Activated naive CD4-positive, alpha-beta T cell treated with anti-CD3 and anti-CD28 coated beads for 36 hours (primary cell): ENCODE results near the gene AMBRA1. TPM values are rescaled to one million over a fixed set of nuclear protein-coding genes. Genes with fewer than 3 reads are reported as not detected.

Experiments
- CTCF ChIA-PET: fragments of 350-600 bp; sonication (Branson Sonifier 250); formaldehyde crosslinking; loops from one replicate; lab custom pipeline; 2021; ENCODE audit warnings: antibody characterized with exemption; lab: Charles Lee
- DNase-seq: peaks from one replicate; pipeline ENCODE4 v3.0.0-alpha.2; 2020
- H3K27ac Mint-ChIP-seq: one replicate; pipeline ENCODE4 v1.8.0; 2021; ENCODE audit warnings: mild to moderate bottlenecking, mixed read lengths
- H3K27me3 Mint-ChIP-seq: one replicate; pipeline ENCODE4 v1.8.0; 2021; ENCODE audit warnings: low read depth, mixed read lengths
- H3K36me3 Mint-ChIP-seq: one replicate; pipeline ENCODE4 v1.8.0; 2021; ENCODE audit warnings: low read depth, mixed read lengths
- H3K4me1 Mint-ChIP-seq: one replicate; pipeline ENCODE4 v1.8.0; 2021; ENCODE audit warnings: low read depth, mixed read lengths
- H3K4me3 Mint-ChIP-seq: one replicate; pipeline ENCODE4 v1.8.0; 2021; ENCODE audit warnings: mild to moderate bottlenecking, moderate library complexity, mixed read lengths
- H3K9me3 Mint-ChIP-seq: one replicate; pipeline ENCODE4 v1.8.0; 2021; ENCODE audit warnings: mixed read lengths
- intact Hi-C: fragments of 100-400 bp; cut with micrococcal nuclease; formaldehyde crosslinking; loops from one replicate; pipeline ENCODE4 v1.15.1; 2023
- total RNA-seq, 2 experiments: library from RNA; stranded (reverse); gene quantifications; one replicate each; pipeline ENCODE4 v1.2.3, GENCODE V29; 2021

Gene AMBRA1
- total RNA-seq, 2 experiments from 2014 or later = 19.0 to 23.1 TPM

- H3K27me3 Mint-ChIP-seq = no peaks in the 10 kb centered on the region
- peak; percentile 52 for DNase-seq
- H3K4me3 Mint-ChIP-seq = peak overlapping the region; percentile 75
- CTCF ChIA-PET = interaction anchor here (0.6 to 2.2 kb wide), 3 partner anchors 10 to 58 kb away, joined by 3 to 11 read pairs (median 3); no protein-coding TSS in a partner anchor
- intact Hi-C loops = loop anchor here (1.0 kb wide), 2 partner anchors 33 to 57 kb away; partner anchors contain the start of genes ATG13 and HARBI1
- peak overlapping the region; percentile 82 for H3K27ac Mint-ChIP-seq
- H3K4me1 Mint-ChIP-seq = peaks cover 61% of the 10 kb centered on the region
- H3K9me3 Mint-ChIP-seq = no peaks in the 10 kb centered on the region
- no peaks in the 10 kb centered on the region for H3K36me3 Mint-ChIP-seq
These were observed 33.4 kb downstream of the AMBRA1 start for GRCh38 chr11:46560300-46560991.

GRCh38 chr11:46559815-46560214, 34.0 kb downstream of the AMBRA1 start:
- Mint-ChIP-seq H3K27ac (peak overlapping the region; percentile 82), H3K4me1 (peaks cover 64% of the 10 kb centered on the region), H3K27me3 (no peaks in the 10 kb centered on the region), H3K4me3 (no peak overlapping the region), H3K9me3 (no peaks in the 10 kb centered on the region), H3K36me3 (no peaks in the 10 kb centered on the region)
- CTCF ChIA-PET = interaction anchor here (1.0 kb wide), 1 partner anchor 11 kb away, joined by 3 read pairs; no protein-coding TSS in a partner anchor
- no peak for DNase-seq
- intact Hi-C loops = loop anchor here (1.0 kb wide), 2 partner anchors 33 to 57 kb away; partner anchors contain the start of genes ATG13 and HARBI1

- intact Hi-C loops = no loop called here
- Mint-ChIP-seq H3K27me3 (no peaks in the 10 kb centered on the region), H3K9me3 (no peaks in the 10 kb centered on the region), H3K4me1 (peaks cover 66% of the 10 kb centered on the region), H3K4me3 (no peak overlapping the region), H3K36me3 (no peaks in the 10 kb centered on the region), H3K27ac (no peak overlapping the region)
- CTCF ChIA-PET = interaction anchor here (0.6 to 1.0 kb wide), 2 partner anchors 10 to 61 kb away, joined by 3 to 4 read pairs; no protein-coding TSS in a partner anchor
- no peak for DNase-seq
These were observed 36.1 kb downstream of the AMBRA1 start for GRCh38 chr11:46557684-46558151.

GRCh38 chr11:46555267-46556054, 38.4 kb downstream of the AMBRA1 start:
- H3K36me3 Mint-ChIP-seq = no peaks in the 10 kb centered on the region
- no peak for DNase-seq
- intact Hi-C loops = no loop called here
- no peaks in the 10 kb centered on the region for H3K9me3 Mint-ChIP-seq
- H3K27me3 Mint-ChIP-seq = no peaks in the 10 kb centered on the region
- H3K27ac Mint-ChIP-seq = no peak overlapping the region
- CTCF ChIA-PET = interaction anchor here (0.7 to 1.3 kb wide), 2 partner anchors 63 to 150 kb away, joined by 3 to 4 read pairs; no protein-coding TSS in a partner anchor
- no peak overlapping the region for H3K4me3 Mint-ChIP-seq
- peaks cover 51% of the 10 kb centered on the region for H3K4me1 Mint-ChIP-seq

GRCh38 chr11:46554213-46555147, 39.3 kb downstream of the AMBRA1 start:
- H3K4me1 Mint-ChIP-seq = peaks cover 42% of the 10 kb centered on the region
- no peak for DNase-seq
- CTCF ChIA-PET = interaction anchor here (0.6 to 1.3 kb wide), 3 partner anchors 64 to 1003 kb away, joined by 3 to 4 read pairs (median 3); no protein-coding TSS in a partner anchor
- intact Hi-C loops = no loop called here
- no peak overlapping the region for H3K27ac Mint-ChIP-seq
- no peaks in the 10 kb centered on the region for H3K27me3 Mint-ChIP-seq
- H3K9me3 Mint-ChIP-seq = no peaks in the 10 kb centered on the region
- H3K4me3 Mint-ChIP-seq = no peak overlapping the region
- no peaks in the 10 kb centered on the region for H3K36me3 Mint-ChIP-seq

GRCh38 chr11:46553814-46554212, 40.0 kb downstream of the AMBRA1 start:
- no peak overlapping the region for H3K4me3 Mint-ChIP-seq

GRCh38 chr11:46551261-46551660, 42.6 kb downstream of the AMBRA1 start:
- DNase-seq = no peak
- Mint-ChIP-seq H3K4me1 (peaks cover 24% of the 10 kb centered on the region), H3K27me3 (no peaks in the 10 kb centered on the region), H3K36me3 (no peaks in the 10 kb centered on the region), H3K27ac (no peak overlapping the region), H3K9me3 (no peaks in the 10 kb centered on the region), H3K4me3 (no peak overlapping the region)
- CTCF ChIA-PET = interaction anchor here (0.7 kb wide), 1 partner anchor 67 kb away, joined by 3 read pairs; no protein-coding TSS in a partner anchor
- intact Hi-C loops = no loop called here

More at GRCh38 chr11:46553814-46554212, 40.0 kb downstream of the AMBRA1 start:
- Mint-ChIP-seq H3K36me3 (no peaks in the 10 kb centered on the region), H3K27ac (no peak overlapping the region), H3K9me3 (no peaks in the 10 kb centered on the region), H3K27me3 (no peaks in the 10 kb centered on the region), H3K4me1 (peaks cover 36% of the 10 kb centered on the region)
- intact Hi-C loops = no loop called here
- CTCF ChIA-PET = interaction anchor here (0.6 to 0.8 kb wide), 2 partner anchors 64 to 1002 kb away, joined by 3 to 4 read pairs; no protein-coding TSS in a partner anchor
- DNase-seq = no peak

- peaks cover 19% of the 10 kb centered on the region for H3K36me3 Mint-ChIP-seq
- intact Hi-C loops = no loop called here
- CTCF ChIA-PET = interaction anchor here (0.6 to 1.3 kb wide), 5 partner anchors 10 to 109 kb away, joined by 3 to 5 read pairs (median 4); no protein-coding TSS in a partner anchor
- no peak overlapping the region for H3K27ac Mint-ChIP-seq
- H3K4me3 Mint-ChIP-seq = no peak overlapping the region
- DNase-seq = no peak
- H3K4me1 Mint-ChIP-seq = no peaks in the 10 kb centered on the region
- no peaks in the 10 kb centered on the region for H3K27me3 Mint-ChIP-seq
- H3K9me3 Mint-ChIP-seq = no peaks in the 10 kb centered on the region
These were observed 46.2 kb downstream of the AMBRA1 start for GRCh38 chr11:46547579-46547978.

- no peak for DNase-seq
- no peaks in the 10 kb centered on the region for H3K4me1 Mint-ChIP-seq
- H3K9me3 Mint-ChIP-seq = no peaks in the 10 kb centered on the region
- H3K27me3 Mint-ChIP-seq = no peaks in the 10 kb centered on the region
- CTCF ChIA-PET = interaction anchor here (1.1 to 1.7 kb wide), 2 partner anchors 53 to 155 kb away, joined by 3 to 7 read pairs; no protein-coding TSS in a partner anchor
- peaks cover 24% of the 10 kb centered on the region for H3K36me3 Mint-ChIP-seq
- H3K27ac Mint-ChIP-seq = no peak overlapping the region
- no peak overlapping the region for H3K4me3 Mint-ChIP-seq
- intact Hi-C loops = no loop called here
These were observed 50.3 kb downstream of the AMBRA1 start for GRCh38 chr11:46543564-46543963.

GRCh38 chr11:46541593-46542371, 52.0 kb downstream of the AMBRA1 start:
- intact Hi-C loops = no loop called here
- H3K4me3 Mint-ChIP-seq = no peak overlapping the region
- H3K36me3 Mint-ChIP-seq = peaks cover 26% of the 10 kb centered on the region
- H3K27ac Mint-ChIP-seq = no peak overlapping the region
- no peaks in the 10 kb centered on the region for H3K9me3 Mint-ChIP-seq
- CTCF ChIA-PET = interaction anchor here (0.6 to 2.6 kb wide), 4 partner anchors 9 to 76 kb away, joined by 3 to 10 read pairs (median 4); partner anchors contain the start of genes ATG13 and HARBI1
- peaks cover 6% of the 10 kb centered on the region for H3K4me1 Mint-ChIP-seq
- H3K27me3 Mint-ChIP-seq = no peaks in the 10 kb centered on the region
- DNase-seq = no peak
